Neural cell (in vitro differentiated cells): ENCODE measurements around the gene SPATA31C1. TPM values are rescaled to one million over a fixed set of nuclear protein-coding genes. Genes with fewer than 3 reads are reported as not detected.

Experiments
- H2AFZ ChIP-seq: fragments of 200-600, 300-800 bp; sonication (generic), shearing (Covaris generic); 2 replicates; pipeline ENCODE4 v1.6.0; 2014; ENCODE audit warnings: low read depth, mild to moderate bottlenecking, antibody characterized with exemption, low read length, moderate library complexity
- H3F3A ChIP-seq: fragments of 200-600 bp; shearing (Covaris generic); 2 replicates; pipeline ENCODE4 v1.6.1; 2016; ENCODE audit warnings: mild to moderate bottlenecking, moderate library complexity, mixed read lengths, antibody characterized with exemption, low read length; ENCODE audit not compliant: insufficient read depth, poor library complexity, severe bottlenecking
- H3K27ac ChIP-seq: fragments of 200-600, 300-800 bp; sonication (generic), shearing (Covaris generic); 2 replicates; pipeline ENCODE4 v1.5.1; 2014; ENCODE audit warnings: mild to moderate bottlenecking, low read length, moderate library complexity
- H3K27me3 ChIP-seq: fragments of 300-800, 200-600 bp; sonication (generic), shearing (Covaris generic); 2 replicates; pipeline ENCODE4 v1.6.0; 2014; ENCODE audit warnings: mild to moderate bottlenecking, low read depth, low read length, moderate library complexity; ENCODE audit not compliant: insufficient read depth
- H3K36me3 ChIP-seq: fragments of 300-800, 200-600 bp; sonication (generic), shearing (Covaris generic); 2 replicates; pipeline ENCODE4 v1.5.1; 2014; ENCODE audit warnings: mild to moderate bottlenecking, antibody characterized with exemption, low read length, moderate library complexity; ENCODE audit not compliant: insufficient read depth
- H3K4me2 ChIP-seq: fragments of 300-800, 200-600 bp; sonication (generic), shearing (Covaris generic); 2 replicates; pipeline ENCODE4 v1.6.0; 2014; ENCODE audit warnings: mild to moderate bottlenecking, low read length
- H3K4me3 ChIP-seq: fragments of 300-800, 200-600 bp; sonication (generic), shearing (Covaris generic); 2 replicates; pipeline ENCODE4 v1.5.1; 2014; ENCODE audit warnings: mild to moderate bottlenecking, low read length, moderate library complexity
- H3K79me2 ChIP-seq: fragments of 200-600 bp; shearing (Covaris generic); replicated peaks from 2 replicates; pipeline ENCODE4 v1.6.0; 2014; ENCODE audit warnings: mild to moderate bottlenecking, low read length, moderate library complexity; ENCODE audit not compliant: insufficient read depth
- H3K9ac ChIP-seq: fragments of 300-800, 200-600 bp; sonication (generic), shearing (Covaris generic); 2 replicates; pipeline ENCODE4 v1.6.1; 2016; ENCODE audit warnings: mild to moderate bottlenecking, low read length, mixed read lengths
- H3K9me2 ChIP-seq: fragments of 200-600 bp; shearing (Covaris generic); 2 replicates; pipeline ENCODE4 v1.6.1; 2016; ENCODE audit warnings: mild to moderate bottlenecking, low read length, mixed read lengths; ENCODE audit not compliant: insufficient read depth
- H3K9me3 ChIP-seq: fragments of 200-600, 300-800 bp; sonication (generic), shearing (Covaris generic); 2 replicates; pipeline ENCODE4 v1.6.1; 2016; ENCODE audit warnings: mild to moderate bottlenecking, mixed run types, low read length, moderate library complexity, mixed read lengths
- H4K20me1 ChIP-seq: fragments of 200-600 bp; shearing (Covaris generic); 2 replicates; pipeline ENCODE4 v1.6.1; 2016; ENCODE audit warnings: mild to moderate bottlenecking, mixed run types; ENCODE audit not compliant: insufficient read depth
- CTCF ChIP-seq: fragments of 450-650 bp; IDR thresholded peaks from 2 replicates; pipeline ENCODE4 v1.5.1; 2014; ENCODE audit warnings: antibody characterized with exemption, mild to moderate bottlenecking, moderate library complexity; ENCODE audit not compliant: poor library complexity, severe bottlenecking
- EP300 ChIP-seq: fragments of 450-650 bp; conservative IDR thresholded peaks from 2 replicates; pipeline ENCODE4 v1.6.1; 2014; ENCODE audit warnings: antibody characterized with exemption, mild to moderate bottlenecking, moderate library complexity; ENCODE audit not compliant: poor library complexity, severe bottlenecking
- EZH2 ChIP-seq: fragments of 200-600, 300-800 bp; shearing (Covaris generic), sonication (generic); IDR thresholded peaks from 2 replicates; pipeline ENCODE4 v1.6.1; 2014; ENCODE audit warnings: antibody characterized with exemption, low read length, borderline replicate concordance, mild to moderate bottlenecking; ENCODE audit not compliant: insufficient read depth, poor library complexity, severe bottlenecking
- MXI1 ChIP-seq: fragments of 450-650 bp; conservative IDR thresholded peaks from 2 replicates; pipeline ENCODE4 v1.6.1; 2014; ENCODE audit warnings: antibody characterized with exemption, mild to moderate bottlenecking; ENCODE audit not compliant: poor library complexity, severe bottlenecking
- POLR2AphosphoS5 ChIP-seq: IDR thresholded peaks from 2 replicates; pipeline ENCODE4 v1.6.1; 2012
- RAD21 ChIP-seq: fragments of 450-650 bp; conservative IDR thresholded peaks from 2 replicates; pipeline ENCODE4 v1.6.1; 2014; ENCODE audit warnings: antibody characterized with exemption, mild to moderate bottlenecking, moderate library complexity
- REST ChIP-seq: IDR thresholded peaks from 2 replicates; pipeline ENCODE4 v1.6.1; 2012; ENCODE audit warnings: borderline replicate concordance
- TAF1 ChIP-seq: IDR thresholded peaks from 2 replicates; pipeline ENCODE4 v1.6.1; 2012; ENCODE audit warnings: low read depth
- polyA plus RNA-seq: library from polyadenylated mRNA; depleted of rRNA; stranded (reverse); fragments of >200 nt; gene quantifications from 2 replicates; pipeline ENCODE4 v1.2.3, GENCODE V29; 2014

SPATA31C1 gene
- polyA plus RNA-seq, 1 donor from 2014 or later: not detected

GRCh38 chr9:87869082-87869481 is 48.7 kb upstream of the SPATA31C1 start:
- H3K36me3 ChIP-seq: no peaks in the 10 kb centered on the region
- H3K9me2 ChIP-seq: no peaks in the 10 kb centered on the region
- TF ChIP-seq EZH2 (no peak), EP300 (no peak)
- no peaks in the 10 kb centered on the region for H3K9me3 ChIP-seq
- H3K9ac ChIP-seq: no peak overlapping the region
- H3K4me3 ChIP-seq: no peak overlapping the region
- no peaks in the 10 kb centered on the region for H3K79me2 ChIP-seq
- no peaks in the 10 kb centered on the region for H4K20me1 ChIP-seq
- no peak overlapping the region for H3K4me2 ChIP-seq
- H3K27ac ChIP-seq: no peak overlapping the region
- no peak overlapping the region for H2AFZ ChIP-seq
- H3K27me3 ChIP-seq: no peaks in the 10 kb centered on the region
- H3F3A ChIP-seq: no peaks in the 10 kb centered on the region

- H2AFZ ChIP-seq: no peak overlapping the region
- no peaks in the 10 kb centered on the region for H3K9me2 ChIP-seq
- H3K4me3 ChIP-seq: no peak overlapping the region
- H3K4me2 ChIP-seq: no peak overlapping the region
- no peaks in the 10 kb centered on the region for H3K79me2 ChIP-seq
- no peaks in the 10 kb centered on the region for H3K36me3 ChIP-seq
- H3F3A ChIP-seq: no peaks in the 10 kb centered on the region
- no peaks in the 10 kb centered on the region for H3K27me3 ChIP-seq
- H3K9ac ChIP-seq: no peak overlapping the region
- TF ChIP-seq MXI1 (no peak), EZH2 (no peak), POLR2AphosphoS5 (no peak), CTCF (no peak), TAF1 (no peak), RAD21 (no peak), REST (no peak)
- no peaks in the 10 kb centered on the region for H3K9me3 ChIP-seq
- no peaks in the 10 kb centered on the region for H4K20me1 ChIP-seq
- no peak overlapping the region for H3K27ac ChIP-seq
Measured at GRCh38 chr9:87871425-87872078, 46.2 kb upstream of the SPATA31C1 start.

GRCh38 chr9:87872079-87872624 is 45.6 kb upstream of the SPATA31C1 start:
- Histone ChIP-seq H3K36me3 (no peaks in the 10 kb centered on the region), H2AFZ (no peak overlapping the region), H3K4me2 (no peak overlapping the region), H3K9me3 (no peaks in the 10 kb centered on the region), H3K79me2 (no peaks in the 10 kb centered on the region), H3K27me3 (no peaks in the 10 kb centered on the region), H3F3A (no peaks in the 10 kb centered on the region), H3K4me3 (no peak overlapping the region), H3K9ac (no peak overlapping the region), H3K27ac (no peak overlapping the region), H3K9me2 (no peaks in the 10 kb centered on the region), H4K20me1 (no peaks in the 10 kb centered on the region)
- TF ChIP-seq EP300: no peak
- TF ChIP-seq RAD21: no peak
